Progenitor cell of endocrine pancreas (in vitro differentiated cells): ENCODE measurements around the gene SUFU. TPM values are rescaled to one million over a fixed set of nuclear protein-coding genes. Genes with fewer than 3 reads are reported as not detected.

ENCODE experiments used
- DNase-seq: peaks from one replicate; pipeline ENCODE4 v3.0.0; 2021; ENCODE audit warnings: low spot score; ENCODE audit not compliant: unreplicated experiment
- H3K27ac Mint-ChIP-seq: 2 replicates; pipeline ENCODE4 v1.8.0; 2021; ENCODE audit warnings: mild to moderate bottlenecking, moderate library complexity, mixed read lengths
- H3K27me3 Mint-ChIP-seq: 2 replicates; pipeline ENCODE4 v1.8.0; 2021; ENCODE audit warnings: mixed read lengths
- H3K36me3 Mint-ChIP-seq: 2 replicates; pipeline ENCODE4 v1.8.0; 2022; ENCODE audit warnings: mixed read lengths; ENCODE audit not compliant: insufficient read depth
- H3K4me1 Mint-ChIP-seq: 2 replicates; pipeline ENCODE4 v1.8.0; 2021; ENCODE audit warnings: low read depth, mixed read lengths
- H3K4me3 Mint-ChIP-seq: 2 replicates; pipeline ENCODE4 v1.8.0; 2021; ENCODE audit warnings: low read depth, mild to moderate bottlenecking, moderate library complexity, mixed read lengths
- H3K9me3 Mint-ChIP-seq: 2 replicates; pipeline ENCODE4 v1.8.0; 2021; ENCODE audit warnings: low read depth, mixed read lengths
- CTCF ChIP-seq: fragments of 200-600 bp; sonication (generic); IDR thresholded peaks from one replicate; pipeline ENCODE4 v1.5.0; 2021; ENCODE audit warnings: antibody characterized with exemption, mild to moderate bottlenecking; ENCODE audit not compliant: unreplicated experiment
- total RNA-seq: library from RNA; stranded (reverse); gene quantifications from 2 replicates; pipeline ENCODE4 v1.2.1, GENCODE V29; 2021

The SUFU gene
- total RNA-seq, 1 donor from 2014 or later, result 25.8 TPM

- TF ChIP-seq CTCF, result no peak
- no peak overlapping the region for H3K4me3 Mint-ChIP-seq
- peaks cover 45% of the 10 kb centered on the region for H3K4me1 Mint-ChIP-seq
- DNase-seq, result no peak
- peaks cover 8% of the 10 kb centered on the region for H3K36me3 Mint-ChIP-seq
- H3K27ac Mint-ChIP-seq, result no peak overlapping the region
- no peaks in the 10 kb centered on the region for H3K27me3 Mint-ChIP-seq
- no peaks in the 10 kb centered on the region for H3K9me3 Mint-ChIP-seq
Observed at GRCh38 chr10:102677331-102678067, 173.7 kb downstream of the SUFU start.

GRCh38 chr10:102678068-102678400 lies 174.3 kb downstream of the SUFU start:
- Mint-ChIP-seq H3K36me3 (peaks cover 9% of the 10 kb centered on the region), H3K4me3 (no peak overlapping the region), H3K27ac (no peak overlapping the region), H3K9me3 (no peaks in the 10 kb centered on the region), H3K4me1 (peaks cover 45% of the 10 kb centered on the region), H3K27me3 (no peaks in the 10 kb centered on the region)
- TF ChIP-seq CTCF, result no peak
- DNase-seq, result no peak

GRCh38 chr10:102678842-102679289 lies 175.1 kb downstream of the SUFU start:
- TF ChIP-seq CTCF, result peak; percentile 82

GRCh38 chr10:102679596-102679995 lies 175.8 kb downstream of the SUFU start:
- Mint-ChIP-seq H3K9me3 (no peaks in the 10 kb centered on the region), H3K4me1 (peaks cover 36% of the 10 kb centered on the region), H3K27ac (no peak overlapping the region), H3K4me3 (no peak overlapping the region), H3K36me3 (peaks cover 13% of the 10 kb centered on the region), H3K27me3 (no peaks in the 10 kb centered on the region)
- no peak for TF ChIP-seq CTCF
- DNase-seq, result no peak

More at GRCh38 chr10:102678842-102679289, 175.1 kb downstream of the SUFU start:
- Mint-ChIP-seq H3K9me3 (no peaks in the 10 kb centered on the region), H3K4me3 (no peak overlapping the region), H3K27me3 (no peaks in the 10 kb centered on the region), H3K4me1 (peaks cover 41% of the 10 kb centered on the region), H3K36me3 (peaks cover 12% of the 10 kb centered on the region), H3K27ac (peak overlapping the region; percentile 29)
- DNase-seq, result peak; percentile 70

- H3K27me3 Mint-ChIP-seq, result no peaks in the 10 kb centered on the region
- no peak for DNase-seq
- H3K4me1 Mint-ChIP-seq, result peaks cover 16% of the 10 kb centered on the region
- peaks cover 18% of the 10 kb centered on the region for H3K36me3 Mint-ChIP-seq
- H3K9me3 Mint-ChIP-seq, result no peaks in the 10 kb centered on the region
- H3K27ac Mint-ChIP-seq, result no peak overlapping the region
- no peak for TF ChIP-seq CTCF
- no peak overlapping the region for H3K4me3 Mint-ChIP-seq
Observed at GRCh38 chr10:102681696-102682095, 177.9 kb downstream of the SUFU start.
